ENCODE results near the gene BAZ2A.

The BAZ2A gene

DNA sequence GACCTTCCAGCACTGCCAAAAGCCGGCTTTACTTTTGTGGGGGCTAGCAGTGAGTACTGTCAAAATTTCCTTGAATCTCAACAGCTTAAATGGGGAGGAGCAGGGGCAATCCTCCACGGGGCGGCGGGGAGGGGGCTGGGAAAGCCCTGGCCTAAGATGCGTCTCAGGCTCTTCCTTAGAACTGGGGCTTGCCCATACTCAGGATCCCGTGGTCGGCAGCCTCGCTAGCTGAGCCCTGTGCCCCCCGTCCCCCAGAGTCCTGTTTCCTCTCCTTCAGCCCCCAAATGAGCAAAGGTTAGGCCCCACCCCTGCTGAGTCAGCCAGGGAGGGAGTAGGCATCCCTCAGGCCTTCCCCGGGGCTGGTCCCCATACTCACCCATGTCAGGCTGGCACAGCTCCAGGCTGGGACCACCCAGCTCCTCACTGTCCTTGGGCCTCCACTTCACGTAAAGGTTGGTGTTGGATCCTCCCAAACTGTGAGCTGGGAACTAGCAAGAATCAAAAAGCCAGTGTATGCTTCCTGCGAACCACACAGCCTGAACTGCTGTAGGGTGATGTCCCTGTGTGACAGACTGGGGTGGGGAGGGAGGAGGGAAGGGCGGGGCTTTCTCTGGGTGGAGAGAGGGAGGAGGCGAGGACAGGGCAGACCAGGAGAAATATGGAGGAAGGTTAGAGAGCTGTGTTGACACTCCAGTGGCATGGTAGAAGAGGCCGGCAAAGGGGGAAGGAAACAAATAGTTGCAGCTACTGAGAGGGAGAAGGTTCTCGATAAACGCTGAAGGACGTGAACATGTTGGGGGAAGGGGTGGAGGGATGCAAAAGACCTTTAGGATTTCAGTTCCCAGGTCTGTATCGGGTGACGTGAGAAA, 5.9 kb upstream of the BAZ2A start:
- Histone ChIP-seq H3K9ac (peak overlapping the region; percentile 87), H3K27ac (peak overlapping the region; percentile 88), H3K36me3 (peaks cover 39% of the 10 kb centered on the region), H3K9me3 (no peaks in the 10 kb centered on the region), H3K4me1 (peaks cover 57% of the 10 kb centered on the region), H3K4me3 (peak overlapping the region; percentile 87), H3K4me2 (peak overlapping the region; percentile 95), H3K27me3 (no peaks in the 10 kb centered on the region), H4K20me1 (peaks cover 69% of the 10 kb centered on the region)
- TF ChIP-seq Cebpa-rat (IDR thresholded peaks at IDR 0.05), result no peak

DNA sequence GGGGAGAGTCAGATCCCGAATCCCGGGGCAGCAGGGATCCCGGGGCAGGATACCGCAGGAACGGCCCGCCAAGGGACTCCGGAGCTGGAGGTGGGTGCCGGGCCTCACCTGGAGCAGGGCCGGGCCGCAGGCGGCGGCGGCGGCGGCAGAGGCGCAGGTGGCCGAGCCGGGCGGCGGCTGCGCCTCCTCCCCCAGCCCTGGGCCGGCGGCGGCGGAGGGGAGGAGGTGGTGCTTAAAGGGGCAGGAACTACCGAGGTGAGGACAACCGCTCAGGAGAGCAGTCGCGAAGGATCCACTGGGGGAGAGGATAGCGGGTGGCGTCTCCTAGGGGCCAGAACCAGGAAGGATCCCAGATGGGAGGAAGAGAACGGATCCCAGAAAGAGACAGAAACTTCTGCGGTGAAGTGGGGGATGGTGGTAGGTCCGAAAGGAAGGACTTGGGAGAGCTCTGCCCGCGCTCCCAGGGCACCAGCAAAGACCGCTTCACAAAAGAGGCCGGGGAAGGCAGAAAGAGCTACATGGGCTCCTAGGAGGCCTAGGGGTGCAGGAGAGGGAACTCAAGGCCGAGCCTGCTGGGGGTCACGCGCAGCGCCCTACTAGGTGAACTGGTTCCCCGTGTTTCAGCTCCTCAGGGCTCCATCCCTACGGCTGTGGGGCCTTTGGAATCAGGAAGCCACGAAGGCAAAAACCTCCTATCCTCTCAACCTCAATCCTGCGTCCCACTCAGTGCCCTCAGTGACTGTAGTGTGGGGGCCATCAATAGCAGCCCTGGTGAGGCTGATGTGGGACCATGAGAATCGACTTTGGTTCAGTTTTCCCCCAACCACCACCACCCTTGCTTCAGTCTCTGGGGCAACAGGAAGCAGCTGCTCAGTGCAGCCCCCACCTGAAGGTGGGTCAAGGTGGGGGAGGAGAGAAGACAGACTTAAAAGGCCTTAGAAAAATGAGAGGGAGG, 5.0 kb upstream of the BAZ2A start:
- Histone ChIP-seq H3K27ac (peak overlapping the region; percentile 88), H4K20me1 (peaks cover 68% of the 10 kb centered on the region), H3K4me3 (peak overlapping the region; percentile 87), H3K4me2 (peak overlapping the region; percentile 95), H3K36me3 (peaks cover 30% of the 10 kb centered on the region), H3K9ac (peak overlapping the region; percentile 87), H3K4me1 (peaks cover 66% of the 10 kb centered on the region), H3K9me3 (no peaks in the 10 kb centered on the region), H3K27me3 (no peaks in the 10 kb centered on the region)
- TF ChIP-seq Cebpa-rat (IDR thresholded peaks at IDR 0.05), result no peak

DNA sequence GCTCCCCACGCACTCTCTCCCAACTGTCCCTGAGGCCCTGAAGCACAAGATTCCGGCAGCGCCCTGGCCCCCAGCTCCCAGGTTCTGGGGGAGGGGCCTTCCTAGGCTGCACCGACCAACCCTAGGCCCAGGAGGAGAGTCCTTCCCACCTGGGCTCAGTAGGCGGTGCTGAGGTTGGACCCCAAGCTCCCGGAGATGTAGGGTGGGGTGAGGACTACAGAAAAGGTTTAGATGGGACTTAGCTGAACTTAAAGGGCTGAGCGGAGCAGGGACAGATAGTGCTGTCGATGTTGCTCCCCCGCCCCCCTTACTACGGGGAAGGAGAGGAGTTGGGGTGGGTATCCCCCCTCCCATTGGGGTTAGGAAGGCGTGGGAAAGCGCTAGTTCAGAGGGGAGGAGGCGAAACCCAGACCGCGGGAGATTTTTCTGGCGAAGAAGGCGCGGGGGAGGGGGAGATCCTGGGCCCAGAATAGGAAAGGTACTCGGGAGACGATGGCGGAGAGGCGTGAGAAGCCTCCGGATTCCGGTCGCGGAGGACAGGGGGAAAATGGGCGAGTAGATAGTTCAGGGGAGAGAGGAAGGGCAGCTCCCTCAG, 4.2 kb upstream of the BAZ2A start:
- Histone ChIP-seq H3K36me3 (peaks cover 22% of the 10 kb centered on the region), H3K27me3 (no peaks in the 10 kb centered on the region), H3K9me3 (no peaks in the 10 kb centered on the region), H4K20me1 (peaks cover 61% of the 10 kb centered on the region), H3K4me1 (peaks cover 66% of the 10 kb centered on the region), H3K9ac (peak overlapping the region; percentile 87), H3K4me3 (peak overlapping the region; percentile 87), H3K4me2 (peak overlapping the region; percentile 95), H3K27ac (peak overlapping the region; percentile 88)
- no peak for TF ChIP-seq Cebpa-rat (IDR thresholded peaks at IDR 0.05)

DNA sequence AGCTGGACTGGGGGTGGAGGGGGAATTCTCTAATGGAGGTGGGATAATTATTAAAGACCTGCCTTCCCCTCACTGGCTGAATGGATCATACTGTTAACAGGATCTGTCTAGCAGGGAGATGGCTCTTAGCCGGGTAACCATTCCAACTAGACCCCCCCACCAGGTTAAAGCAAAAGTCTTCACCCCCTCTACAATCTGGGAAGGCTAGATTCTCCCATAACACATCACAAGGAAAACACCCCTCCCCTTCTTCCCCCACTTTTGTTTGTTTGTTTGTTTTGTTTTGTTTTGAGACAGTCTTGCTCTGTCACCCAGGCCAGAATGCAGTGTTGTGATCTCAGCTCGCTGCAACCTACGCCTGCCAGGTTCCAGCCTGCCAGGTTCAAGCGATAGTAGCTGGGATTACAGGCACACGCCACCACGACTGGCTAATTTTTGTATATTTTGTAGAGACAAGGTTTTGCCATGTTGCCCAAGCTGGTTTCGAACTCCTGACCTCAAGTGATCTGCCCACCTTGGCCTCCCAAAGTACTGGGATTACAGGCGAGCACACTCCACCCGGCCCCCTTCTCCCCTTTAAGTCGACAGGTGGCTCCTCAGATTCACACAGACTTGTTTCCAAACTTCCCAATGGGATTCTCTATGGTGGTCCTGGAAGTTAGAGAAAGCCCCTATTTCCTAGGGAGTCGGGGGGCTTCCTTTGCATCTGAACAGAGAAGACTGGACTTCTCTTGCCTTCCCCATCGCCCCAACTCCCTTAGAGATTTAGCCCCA, 3.5 kb upstream of the BAZ2A start:
- H3K9me3 ChIP-seq, result no peaks in the 10 kb centered on the region
- peaks cover 15% of the 10 kb centered on the region for H3K36me3 ChIP-seq
- peak overlapping the region; percentile 87 for H3K4me3 ChIP-seq
- no peaks in the 10 kb centered on the region for H3K27me3 ChIP-seq
- peaks cover 61% of the 10 kb centered on the region for H4K20me1 ChIP-seq
- peak overlapping the region; percentile 88 for H3K27ac ChIP-seq
- H3K4me1 ChIP-seq, result peaks cover 66% of the 10 kb centered on the region
- no peak for TF ChIP-seq Cebpa-rat (IDR thresholded peaks at IDR 0.05)
- H3K9ac ChIP-seq, result peak overlapping the region; percentile 87
- H3K4me2 ChIP-seq, result peak overlapping the region; percentile 95

DNA sequence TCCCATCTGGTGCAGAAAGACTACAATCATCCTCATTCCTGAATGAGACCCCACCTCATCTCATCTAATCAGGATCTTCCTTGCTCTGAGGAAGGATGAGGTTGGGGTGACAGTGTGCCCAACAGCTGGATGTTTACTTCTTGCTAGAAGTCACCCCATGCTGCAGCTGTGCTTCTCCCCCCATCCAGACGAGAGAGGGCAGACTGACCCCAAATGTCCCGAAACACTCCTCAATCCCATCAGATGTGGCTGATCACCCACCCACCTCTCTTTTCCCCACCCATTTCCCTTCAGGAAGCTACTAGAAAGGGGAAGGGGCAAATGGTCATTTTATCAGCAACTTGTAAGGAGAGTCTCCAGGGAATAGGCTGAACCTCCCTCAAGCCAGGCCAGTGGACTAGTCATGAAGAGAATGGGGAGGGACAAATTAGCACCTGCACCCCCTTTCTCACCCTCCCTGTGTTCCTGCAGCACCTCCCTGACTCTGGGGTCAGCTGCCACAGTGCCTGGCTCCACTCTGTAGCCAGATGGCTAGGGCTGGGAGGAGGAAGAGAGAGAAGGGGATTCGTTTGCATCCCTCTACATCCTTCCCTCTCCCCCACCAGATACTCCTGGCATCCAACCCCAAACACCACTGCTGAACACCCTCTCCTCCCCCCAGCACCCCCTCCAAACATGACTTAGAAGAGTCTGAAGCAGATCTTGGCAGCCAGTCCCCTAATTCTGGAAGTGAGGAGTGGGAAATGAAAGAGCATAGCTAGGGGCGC, 2.8 kb upstream of the BAZ2A start:
- Histone ChIP-seq H3K27me3 (no peaks in the 10 kb centered on the region), H3K4me1 (peaks cover 67% of the 10 kb centered on the region), H3K9me3 (no peaks in the 10 kb centered on the region), H3K4me3 (peak overlapping the region; percentile 87), H3K27ac (peak overlapping the region; percentile 88), H3K4me2 (peak overlapping the region; percentile 95), H3K36me3 (peaks cover 7% of the 10 kb centered on the region), H4K20me1 (peaks cover 61% of the 10 kb centered on the region), H3K9ac (peak overlapping the region; percentile 87)
- TF ChIP-seq Cebpa-rat (IDR thresholded peaks at IDR 0.05), result no peak

DNA sequence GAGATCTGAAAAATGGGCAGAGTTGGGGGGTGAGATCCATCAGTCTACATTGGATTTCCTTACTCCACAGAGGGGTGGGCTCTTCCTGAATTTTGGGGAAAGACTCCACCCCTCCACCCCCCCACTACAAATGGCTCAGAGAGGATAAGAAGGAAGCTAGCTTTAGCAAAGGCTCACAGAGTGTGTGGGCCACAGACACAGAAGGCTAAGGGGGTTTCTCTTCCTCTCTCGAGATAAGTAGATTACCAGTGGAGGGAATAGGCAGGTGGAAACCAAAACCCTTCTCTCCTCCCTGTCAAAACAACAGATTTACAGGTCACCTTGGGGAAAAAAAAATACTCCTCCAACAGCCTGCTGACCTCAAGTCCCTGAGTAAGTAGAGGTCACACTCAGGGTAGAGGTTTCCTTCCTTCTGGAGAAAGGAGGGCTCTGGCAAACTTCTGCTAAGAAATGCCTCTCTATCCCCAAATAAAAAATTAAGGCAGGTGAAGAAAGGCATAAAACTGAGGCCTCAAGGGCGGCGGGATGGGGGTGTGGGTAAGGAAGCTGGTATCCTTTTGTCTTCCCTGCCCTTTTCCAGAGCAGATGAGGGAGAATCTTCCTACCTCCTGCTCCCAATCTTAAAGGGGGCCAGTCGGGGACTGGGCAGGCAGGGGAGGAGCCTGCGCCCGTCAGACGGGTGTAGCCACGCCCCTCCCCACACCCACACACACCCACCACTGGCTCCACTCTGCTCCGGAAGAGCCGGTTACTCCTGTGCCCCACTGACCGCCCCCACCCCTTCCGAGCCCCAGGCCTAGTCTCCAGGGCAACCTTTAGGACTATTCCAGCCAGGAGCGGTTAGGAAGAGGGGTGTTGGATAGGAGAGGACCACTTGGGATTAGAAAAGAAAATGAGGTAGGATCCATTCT, 1.9 kb upstream of the BAZ2A start:
- peak overlapping the region; percentile 61 for H3K27ac ChIP-seq
- no peaks in the 10 kb centered on the region for H3K9me3 ChIP-seq
- H3K36me3 ChIP-seq, result peaks cover 8% of the 10 kb centered on the region; the same call in 1 of the 2 replicates
- H3K9ac ChIP-seq, result peak overlapping the region; percentile 87
- no peak for TF ChIP-seq Cebpa-rat (IDR thresholded peaks at IDR 0.05)
- peak overlapping the region; percentile 87 for H3K4me3 ChIP-seq
- peak overlapping the region; percentile 95 for H3K4me2 ChIP-seq
- H3K27me3 ChIP-seq, result no peaks in the 10 kb centered on the region
- H4K20me1 ChIP-seq, result peaks cover 62% of the 10 kb centered on the region
- H3K4me1 ChIP-seq, result peaks cover 67% of the 10 kb centered on the region

DNA sequence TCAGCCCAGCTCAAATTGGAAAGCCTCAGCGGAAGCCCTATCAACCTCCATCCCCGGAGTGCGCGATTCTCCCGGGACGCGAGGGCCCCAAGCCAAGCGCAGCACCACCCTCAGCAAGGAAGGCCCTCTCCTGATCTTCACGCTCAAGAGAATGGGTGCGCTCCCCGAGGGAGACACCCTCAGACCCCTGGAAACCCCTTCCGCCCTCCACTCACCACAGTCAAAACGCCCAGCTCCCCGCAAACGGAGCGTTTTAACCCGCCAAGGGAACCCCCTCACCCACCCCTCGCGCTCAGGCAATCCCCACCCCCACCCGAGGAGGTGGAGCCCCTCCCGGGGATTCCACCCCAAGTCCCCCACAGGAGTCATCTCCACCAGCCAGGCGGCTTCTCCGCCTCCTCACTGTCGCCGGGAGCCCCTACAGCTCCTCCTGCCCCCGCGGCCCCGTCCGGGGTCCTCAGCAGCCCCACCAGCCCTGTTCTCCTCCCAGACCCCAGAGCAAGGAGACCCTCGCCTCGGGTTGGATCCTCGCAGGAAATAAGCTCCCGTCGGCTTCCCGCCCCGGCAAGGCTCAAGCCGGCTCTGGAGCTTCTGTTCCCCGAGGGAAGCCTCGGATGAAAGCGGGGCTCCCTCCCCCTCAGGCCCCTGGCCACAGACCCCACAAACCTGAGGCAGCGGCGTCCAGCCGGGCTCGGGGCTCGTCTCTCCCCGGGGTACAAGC, 507 bp downstream of the BAZ2A start:
- Histone ChIP-seq H3K4me1 (peaks cover 69% of the 10 kb centered on the region), H3K4me2 (peak overlapping the region; percentile 83), H3K9ac (peak overlapping the region; percentile 98), H4K20me1 (peaks cover 86% of the 10 kb centered on the region), H3K27me3 (no peaks in the 10 kb centered on the region), H3K27ac (peak overlapping the region; percentile 98), H3K9me3 (no peaks in the 10 kb centered on the region), H3K4me3 (peak overlapping the region; percentile 97), H3K36me3 (peaks cover 27% of the 10 kb centered on the region; the same call in 1 of the 2 replicates)
- no peak for TF ChIP-seq Cebpa-rat (IDR thresholded peaks at IDR 0.05)
